ENCODE data around the gene BAIAP2L2. TPM values are rescaled to one million over a fixed set of nuclear protein-coding genes. Genes with fewer than 3 reads are reported as not detected.

The BAIAP2L2 gene
- total RNA-seq, 2 donors from 2014 or later = 0.14 to 5.5 TPM

GRCh38 chr22:38068641-38069371 is 41.7 kb downstream of the BAIAP2L2 start:
- intact Hi-C loops (cut with DNase I) = no loop called here
- Histone ChIP-seq H3K4me3 (no peak overlapping the region), H3K4me1 (replicated peaks) (peaks cover 14% of the 10 kb centered on the region), H3K27ac (peak overlapping the region; percentile 80 to 95), H3K9me3 (no peaks in the 10 kb centered on the region), H3K27me3 (replicated peaks; ENCODE audit: insufficient read depth) (no peaks in the 10 kb centered on the region), H3K36me3 (peaks cover 15 to 33% of the 10 kb centered on the region in 2 donors)
- 91% methylated on average over 10 of the region's 13 CpGs for WGBS
- DNase-seq (ENCODE audit: low spot score) = no peak
- no peak for TF ChIP-seq CTCF (IDR thresholded peaks at IDR 0.05)
- TF ChIP-seq POLR2AphosphoS5 (IDR thresholded peaks at IDR 0.05) = no peak
- no peak for TF ChIP-seq POLR2A (IDR thresholded peaks at IDR 0.05)

GRCh38 chr22:38067761-38068360 is 42.6 kb downstream of the BAIAP2L2 start:
- WGBS = 86% methylated on average over 12 of the region's 13 CpGs
- peaks cover 17% of the 10 kb centered on the region for H3K4me1 ChIP-seq (replicated peaks)
- TF ChIP-seq POLR2AphosphoS5 (IDR thresholded peaks at IDR 0.05) (no peak), POLR2A (IDR thresholded peaks at IDR 0.05) (no peak), CTCF (IDR thresholded peaks at IDR 0.05) (no peak)
- peak overlapping the region; percentile 80 to 95 for H3K27ac ChIP-seq
- H3K36me3 ChIP-seq = peaks cover 13 to 24% of the 10 kb centered on the region in 2 donors
- intact Hi-C loops (cut with DNase I) = no loop called here
- no peaks in the 10 kb centered on the region for H3K27me3 ChIP-seq (replicated peaks; ENCODE audit: insufficient read depth)
- no peak overlapping the region for H3K4me3 ChIP-seq
- no peaks in the 10 kb centered on the region for H3K9me3 ChIP-seq
- DNase-seq (ENCODE audit: low spot score) = no peak

GRCh38 chr22:38067028-38067415 is 43.5 kb downstream of the BAIAP2L2 start:
- intact Hi-C loops (cut with DNase I) = no loop called here

GRCh38 chr22:38066381-38067027 is 44.0 kb downstream of the BAIAP2L2 start:
- H3K27me3 ChIP-seq (replicated peaks; ENCODE audit: insufficient read depth) = no peaks in the 10 kb centered on the region
- WGBS = 77% methylated on average over 12 of the region's 13 CpGs
- H3K36me3 ChIP-seq = peaks cover 11 to 17% of the 10 kb centered on the region in 2 donors
- H3K4me1 ChIP-seq (replicated peaks) = peaks cover 17% of the 10 kb centered on the region
- intact Hi-C loops (cut with DNase I) = no loop called here
- peak overlapping the region; percentile 16 to 95 for H3K27ac ChIP-seq
- no peak for DNase-seq (ENCODE audit: low spot score)
- no peaks in the 10 kb centered on the region for H3K9me3 ChIP-seq
- TF ChIP-seq POLR2AphosphoS5 (IDR thresholded peaks at IDR 0.05) (no peak), POLR2A (IDR thresholded peaks at IDR 0.05) (no peak)
- no peak overlapping the region for H3K4me3 ChIP-seq

More at GRCh38 chr22:38067028-38067415, 43.5 kb downstream of the BAIAP2L2 start:
- Histone ChIP-seq H3K4me1 (replicated peaks) (peaks cover 17% of the 10 kb centered on the region), H3K27me3 (replicated peaks; ENCODE audit: insufficient read depth) (no peaks in the 10 kb centered on the region), H3K4me3 (no peak overlapping the region), H3K9me3 (no peaks in the 10 kb centered on the region), H3K27ac (peak overlapping the region; percentile 16 to 95), H3K36me3 (peaks cover 11 to 17% of the 10 kb centered on the region in 2 donors)
- no peak for TF ChIP-seq POLR2A (IDR thresholded peaks at IDR 0.05)
- TF ChIP-seq POLR2AphosphoS5 (IDR thresholded peaks at IDR 0.05) = no peak
- no peak for TF ChIP-seq CTCF (IDR thresholded peaks at IDR 0.05)
- WGBS = 80% methylated on average over 8 of the region's 8 CpGs
- DNase-seq (ENCODE audit: low spot score) = no peak

- no peak for DNase-seq (ENCODE audit: low spot score)
- peaks cover 17% of the 10 kb centered on the region for H3K4me1 ChIP-seq (replicated peaks)
- intact Hi-C loops (cut with DNase I) = no loop called here
- no peaks in the 10 kb centered on the region for H3K9me3 ChIP-seq
- TF ChIP-seq POLR2A (IDR thresholded peaks at IDR 0.05) (no peak), POLR2AphosphoS5 (IDR thresholded peaks at IDR 0.05) (no peak), CTCF (IDR thresholded peaks at IDR 0.05) (no peak)
- peak overlapping the region; percentile 16 to 95 for H3K27ac ChIP-seq
- WGBS = 93% methylated on average over 8 of the region's 8 CpGs
- H3K4me3 ChIP-seq = no peak overlapping the region
- no peaks in the 10 kb centered on the region for H3K27me3 ChIP-seq (replicated peaks; ENCODE audit: insufficient read depth)
- H3K36me3 ChIP-seq = peaks cover 11 to 17% of the 10 kb centered on the region in 2 donors
Observed at GRCh38 chr22:38065539-38065938, 44.9 kb downstream of the BAIAP2L2 start.

Data from prostate gland (tissue), 2 donors.